ENCODE measurements around the gene PLCH1.
"Not testable (repeated sequence)": the region's sequence is repeated elsewhere in the genome, so short reads cannot be mapped to it uniquely, and the experiment has no call there.

PLCH1 gene

GRCh38 chr3:155639462-155640055 lies 105.3 kb downstream of the PLCH1 start:
- no peak for DNase-seq

GRCh38 chr3:155638461-155638860 lies 106.4 kb downstream of the PLCH1 start:
- not testable (repeated sequence) for DNase-seq

GRCh38 chr3:155637567-155637966 lies 107.3 kb downstream of the PLCH1 start:
- DNase-seq, result no peak

GRCh38 chr3:155635056-155635455 lies 109.8 kb downstream of the PLCH1 start:
- DNase-seq, result no peak

DNA sequence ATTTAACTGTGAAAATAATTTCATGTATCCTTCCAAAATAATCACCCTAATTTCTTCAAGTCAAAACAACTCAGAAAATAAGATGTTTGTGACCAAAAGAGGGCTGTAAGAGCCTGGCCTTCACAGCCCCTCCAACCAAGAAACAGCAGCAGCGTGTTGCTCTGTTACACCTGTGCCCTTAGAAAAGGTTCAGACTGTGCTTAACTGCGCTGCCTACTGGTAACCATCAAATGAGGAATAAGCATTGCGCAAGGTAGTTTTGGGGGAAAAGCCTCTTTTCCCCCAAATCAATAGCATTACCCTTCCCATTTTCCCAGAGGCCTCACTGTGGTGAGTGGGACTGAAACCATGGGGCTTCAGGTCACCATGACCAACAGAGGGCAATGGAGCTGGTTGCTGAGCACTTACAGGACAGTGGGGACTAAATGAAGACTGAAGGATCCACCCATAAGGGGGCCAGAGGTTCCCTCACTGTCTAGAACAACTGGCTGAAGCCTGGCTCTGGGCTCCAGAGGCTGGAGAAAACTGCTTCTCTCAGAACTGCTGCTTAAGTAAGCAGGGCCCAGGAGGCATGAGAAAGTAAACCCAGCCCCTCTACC lies 110.7 kb downstream of the PLCH1 start:
- no peak for DNase-seq

GRCh38 chr3:155631323-155632019 lies 113.4 kb downstream of the PLCH1 start:
- DNase-seq, result no peak

DNA sequence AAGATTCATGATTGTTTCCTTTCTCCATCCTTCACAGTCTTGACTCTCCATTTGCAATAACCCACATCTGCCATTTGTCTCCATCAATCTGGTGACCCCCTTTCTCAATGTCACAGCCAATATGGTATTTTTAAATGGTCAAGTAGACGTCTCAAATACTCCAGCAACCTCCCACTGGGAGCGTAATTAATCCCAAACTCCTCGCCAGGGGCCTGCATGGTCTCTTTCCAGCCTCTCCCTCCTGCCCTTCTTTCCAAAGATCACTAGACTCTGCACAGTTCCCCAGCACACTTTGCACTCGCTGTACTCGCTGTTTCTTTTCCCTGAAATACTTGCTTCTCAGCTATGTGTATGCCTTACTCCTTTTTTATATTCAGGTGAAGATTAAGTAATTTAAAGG lies 115.3 kb downstream of the PLCH1 start:
- no peak for DNase-seq

DNA sequence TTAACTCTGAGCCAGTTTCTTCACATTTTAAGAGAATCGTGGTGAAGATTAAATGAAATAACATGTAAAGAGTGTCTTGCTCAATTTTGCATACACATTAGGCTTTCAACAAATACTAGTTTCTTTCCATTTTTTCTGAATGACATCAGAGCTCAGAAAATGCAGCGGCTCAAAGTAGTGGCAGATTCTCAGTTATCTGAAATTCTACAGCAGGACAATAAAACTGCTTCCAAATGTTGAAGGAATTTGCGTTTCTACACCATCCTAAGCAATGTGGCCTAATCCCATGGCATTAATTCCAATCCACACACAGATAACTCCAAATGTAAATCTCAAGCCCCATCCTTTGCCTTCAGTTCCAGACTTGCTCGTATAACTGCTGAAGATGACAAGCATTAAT lies 115.8 kb downstream of the PLCH1 start:
- DNase-seq, result no peak

DNA sequence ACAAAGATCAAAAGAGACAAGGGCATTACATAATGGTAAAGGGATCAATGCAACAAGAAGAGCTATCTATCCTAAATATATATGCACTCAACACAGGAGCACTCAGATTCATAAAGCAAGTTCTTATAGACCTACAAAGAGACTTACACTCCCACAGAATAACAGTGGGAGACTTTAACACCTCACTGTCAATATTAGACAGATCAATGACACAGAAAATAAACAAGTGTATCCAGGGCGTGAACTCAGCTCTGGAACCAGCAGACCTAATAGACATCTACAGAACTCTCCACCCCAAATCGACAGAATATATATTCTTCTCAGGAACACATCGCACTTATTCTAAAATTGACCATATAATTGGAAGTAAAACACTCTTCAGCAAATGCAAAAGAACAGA lies 122.2 kb downstream of the PLCH1 start:
- not testable (repeated sequence) for DNase-seq

- not testable (repeated sequence) for DNase-seq
These were observed 124.3 kb downstream of the PLCH1 start for GRCh38 chr3:155620552-155620951.

- DNase-seq, result no peak
These were observed 125.6 kb downstream of the PLCH1 start for GRCh38 chr3:155619118-155619915.

DNA sequence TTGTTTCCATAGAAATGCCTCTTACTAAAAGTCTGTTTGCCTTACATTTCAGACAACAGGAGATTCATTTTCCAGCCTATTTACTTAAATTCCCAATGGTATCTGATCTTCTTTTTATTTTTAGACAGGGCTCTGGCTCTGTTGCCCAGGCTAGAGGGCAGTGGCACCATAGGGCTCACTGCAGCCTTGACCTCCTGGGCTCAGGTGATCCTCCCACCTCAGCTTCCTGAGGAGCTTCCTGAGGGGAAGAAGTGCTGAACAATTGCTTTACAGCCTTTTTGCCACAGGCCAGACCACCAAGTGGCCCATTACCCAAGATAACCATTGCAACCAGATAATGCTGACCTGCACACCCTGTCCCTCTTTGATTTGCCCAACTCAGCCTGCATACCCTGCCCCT lies 126.3 kb downstream of the PLCH1 start:
- no peak for DNase-seq

DNA sequence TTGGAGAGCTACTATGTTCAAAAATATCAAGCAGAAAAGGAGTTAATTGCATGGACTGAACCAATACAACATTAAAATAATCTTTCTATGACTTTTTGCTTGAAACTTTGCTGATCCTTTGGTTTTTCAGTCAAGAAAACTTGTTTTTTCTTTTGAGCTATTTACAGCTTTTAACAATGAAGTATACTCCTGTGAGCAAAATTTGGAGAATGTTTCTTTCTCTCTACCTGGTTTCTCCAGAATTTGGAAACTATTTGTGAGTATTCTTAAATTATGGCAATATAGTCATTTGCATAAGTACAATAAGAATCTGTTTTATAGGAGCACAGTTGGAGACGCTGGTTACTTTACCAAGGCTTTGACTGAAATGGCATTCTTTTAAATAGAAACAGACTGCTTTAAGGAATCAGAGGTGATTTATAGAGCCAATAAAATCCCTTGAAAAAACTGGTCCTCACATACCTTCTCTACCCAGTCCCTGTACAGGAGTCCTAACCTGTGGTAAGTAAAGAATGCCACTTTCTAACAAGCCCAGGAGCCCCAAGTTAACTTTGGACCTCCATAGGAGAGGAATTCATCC lies 127.4 kb downstream of the PLCH1 start:
- DNase-seq, result no peak

DNA sequence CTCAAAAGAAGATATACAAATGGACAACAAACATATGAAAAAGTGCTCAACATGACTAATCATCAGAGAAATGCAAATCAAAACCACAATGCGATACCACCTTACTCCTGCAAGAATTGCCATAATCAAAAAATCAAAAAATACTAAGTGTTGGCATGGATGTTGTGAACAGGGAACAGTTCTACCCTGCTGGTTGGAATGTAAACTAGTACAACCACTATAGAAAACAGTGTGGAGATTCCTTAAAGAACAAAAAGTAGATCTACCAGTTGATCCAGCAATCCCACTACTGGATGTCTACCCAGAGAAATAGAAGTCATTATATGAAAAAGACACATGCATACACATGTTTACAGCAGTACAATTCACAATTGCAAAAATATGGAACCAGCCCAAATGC lies 129.7 kb downstream of the PLCH1 start:
- DNase-seq, result not testable (repeated sequence)

- not testable (repeated sequence) for DNase-seq
These were observed 130.5 kb downstream of the PLCH1 start for GRCh38 chr3:155614410-155614809.

- DNase-seq, result no peak
These were observed 133.4 kb downstream of the PLCH1 start for GRCh38 chr3:155611456-155611855.

GRCh38 chr3:155609586-155609985 lies 135.3 kb downstream of the PLCH1 start:
- DNase-seq, result no peak

GRCh38 chr3:155608228-155608920 lies 136.5 kb downstream of the PLCH1 start:
- no peak for DNase-seq

GRCh38 chr3:155607761-155608160 lies 137.1 kb downstream of the PLCH1 start:
- no peak for DNase-seq

GRCh38 chr3:155605571-155605970 lies 139.3 kb downstream of the PLCH1 start:
- DNase-seq, result no peak

- no peak for DNase-seq
These were observed 139.9 kb downstream of the PLCH1 start for GRCh38 chr3:155604967-155605366.

DNA sequence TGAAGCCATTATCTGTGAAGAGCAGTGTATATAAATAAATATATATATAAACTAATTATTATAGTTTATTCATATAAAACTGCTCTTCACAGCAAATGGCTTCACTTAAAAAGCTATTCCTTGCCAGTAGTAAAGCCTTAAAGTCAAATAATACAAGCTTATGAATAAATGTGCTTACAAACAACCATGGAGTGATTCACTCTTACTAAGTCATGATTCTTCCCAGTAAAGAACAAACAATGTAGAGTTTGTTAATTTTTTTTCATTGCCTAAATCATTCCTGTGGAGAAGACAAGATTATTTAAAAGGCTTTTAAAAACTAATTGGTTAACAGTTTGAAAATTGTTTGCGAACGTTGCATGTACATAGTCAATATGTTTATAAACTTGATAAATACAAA lies 140.7 kb downstream of the PLCH1 start:
- DNase-seq, result no peak

DNA sequence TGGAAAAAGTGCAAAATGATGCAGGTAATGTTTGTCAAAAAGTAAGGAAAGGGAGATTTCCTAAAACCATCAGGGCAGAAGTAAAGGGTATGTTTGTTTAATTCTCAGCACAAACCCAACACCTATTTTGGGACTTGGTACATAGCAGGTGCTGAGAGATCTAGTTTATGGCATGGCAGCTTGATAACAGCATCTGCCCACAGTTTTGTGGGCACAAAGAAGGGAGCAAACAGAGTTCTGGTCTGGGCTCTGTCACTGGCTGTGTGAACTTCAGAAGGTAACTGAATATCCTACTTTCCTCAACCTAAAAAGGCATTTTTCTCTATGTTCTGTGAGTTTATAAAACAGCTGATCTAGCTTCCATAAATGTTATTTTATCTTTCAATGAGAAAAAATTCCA lies 141.6 kb downstream of the PLCH1 start:
- DNase-seq, result no peak

All from activated CD4-positive, alpha-beta T cell treated with anti-CD3 and anti-CD28 coated beads, Interleukin-2, amount 50 U/mL, for 4 hours (primary cell).